ENCODE results near the gene PVALB.

Gene PVALB

DNA sequence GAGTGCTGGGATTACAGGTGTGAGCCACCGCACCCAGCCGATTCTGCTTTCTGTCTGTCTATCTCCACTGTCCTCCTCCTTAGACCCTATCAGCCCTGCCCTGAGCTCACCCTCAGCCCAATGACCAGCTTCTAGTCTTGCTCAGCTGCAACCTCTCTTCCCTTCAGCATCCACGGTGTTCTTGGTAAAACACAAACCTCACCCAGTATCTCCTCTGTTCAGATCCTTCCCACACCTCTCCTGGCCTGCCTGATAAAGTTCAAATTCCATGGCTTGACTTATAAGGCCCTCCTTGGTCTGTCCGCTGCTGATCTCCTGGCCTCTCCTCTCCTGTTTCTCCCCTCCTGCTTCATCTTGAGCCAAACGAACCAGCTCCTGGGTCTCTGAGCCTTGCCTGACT is 29.4 kb upstream of the PVALB start:
- Histone ChIP-seq H3K36me3 (ENCODE audit: control insufficient read depth in 2 of 2, insufficient read depth in 2 of 2, low read length in 2 of 2) (no peaks in the 10 kb centered on the region), H3K9ac (ENCODE audit: low read length in 2 of 2) (no peak overlapping the region), H3K4me1 (ENCODE audit: control insufficient read depth, insufficient read depth, low read length) (no peaks in the 10 kb centered on the region), H3K9me3 (ENCODE audit: control insufficient read depth in 2 of 2, low read length in 2 of 2) (no peaks in the 10 kb centered on the region), H3K27ac (ENCODE audit: low read length) (no peak overlapping the region), H3K27me3 (ENCODE audit: control insufficient read depth in 1 of 2, insufficient read depth in 2 of 2, low read length in 2 of 2) (peaks cover 7 to 29% of the 10 kb centered on the region in 2 donors), H3K4me3 (ENCODE audit: low read length in 2 of 2) (no peak overlapping the region)

DNA sequence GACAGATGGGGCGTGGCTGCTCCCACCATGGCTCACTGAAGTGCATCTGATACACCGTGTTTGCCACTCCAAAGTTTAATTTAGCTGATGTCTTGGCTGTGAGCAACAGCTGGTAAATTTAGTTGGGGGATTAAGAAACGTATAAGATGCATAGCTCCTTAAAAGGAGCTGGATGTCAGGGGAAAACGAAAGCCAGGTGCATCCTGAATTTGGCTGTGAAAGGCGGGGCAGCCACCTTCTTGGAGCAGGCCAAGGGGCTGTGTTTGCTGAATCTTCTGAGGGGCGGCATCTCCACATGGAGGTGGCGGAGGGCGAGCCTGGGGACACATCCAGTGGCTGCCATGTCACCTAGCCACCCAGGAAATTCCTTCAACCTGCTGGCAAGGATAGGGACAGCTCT is 23.3 kb upstream of the PVALB start:
- peaks cover 0 to 15% of the 10 kb centered on the region in 2 donors for H3K27me3 ChIP-seq (ENCODE audit: control insufficient read depth in 1 of 2, insufficient read depth in 2 of 2, low read length in 2 of 2)
- no peak overlapping the region for H3K9ac ChIP-seq (ENCODE audit: low read length in 2 of 2)
- no peaks in the 10 kb centered on the region for H3K36me3 ChIP-seq (ENCODE audit: control insufficient read depth in 2 of 2, insufficient read depth in 2 of 2, low read length in 2 of 2)
- H3K27ac ChIP-seq (ENCODE audit: low read length) = no peak overlapping the region
- H3K4me3 ChIP-seq (ENCODE audit: low read length in 2 of 2) = no peak overlapping the region
- H3K4me1 ChIP-seq (ENCODE audit: control insufficient read depth, insufficient read depth, low read length) = no peaks in the 10 kb centered on the region
- H3K9me3 ChIP-seq (ENCODE audit: control insufficient read depth in 2 of 2, low read length in 2 of 2) = no peaks in the 10 kb centered on the region

DNA sequence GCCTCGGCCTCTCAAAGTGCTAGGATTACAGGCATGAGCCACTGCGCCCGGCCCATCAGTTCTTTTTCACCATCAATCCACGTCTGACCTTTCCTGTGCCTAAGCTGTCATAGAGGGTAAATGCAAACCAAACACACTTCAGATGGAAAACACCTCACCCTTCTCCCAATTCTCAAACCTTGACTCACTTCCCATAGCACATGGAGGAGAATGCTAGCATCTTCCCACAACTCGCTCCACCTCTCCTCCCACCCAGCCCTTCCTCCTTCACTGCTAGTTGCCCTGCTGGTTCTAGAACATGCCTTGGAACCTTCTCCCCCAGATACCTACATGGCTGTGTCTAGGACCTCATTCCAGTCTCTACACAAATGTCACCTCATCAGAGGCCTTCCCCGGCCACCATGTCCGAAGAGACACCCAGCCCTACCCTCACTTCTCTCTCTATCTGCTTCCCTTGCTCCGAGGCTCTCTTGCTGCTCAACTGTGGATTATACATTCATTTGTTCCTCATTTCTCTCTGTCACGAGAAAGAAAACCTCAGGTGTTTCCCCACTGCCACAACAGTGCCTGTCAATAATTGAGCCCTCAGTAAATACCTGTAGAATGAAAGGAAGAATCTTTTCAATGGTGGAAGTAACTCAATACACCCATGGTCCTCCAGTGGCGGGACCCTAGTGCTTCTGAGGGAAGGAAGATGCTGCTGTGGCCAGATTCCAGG is 22.7 kb upstream of the PVALB start:
- H3K9ac ChIP-seq (ENCODE audit: low read length in 2 of 2) = no peak overlapping the region
- H3K9me3 ChIP-seq (ENCODE audit: control insufficient read depth in 2 of 2, low read length in 2 of 2) = no peaks in the 10 kb centered on the region
- peaks cover 0 to 13% of the 10 kb centered on the region in 2 donors for H3K27me3 ChIP-seq (ENCODE audit: control insufficient read depth in 1 of 2, insufficient read depth in 2 of 2, low read length in 2 of 2)

DNA sequence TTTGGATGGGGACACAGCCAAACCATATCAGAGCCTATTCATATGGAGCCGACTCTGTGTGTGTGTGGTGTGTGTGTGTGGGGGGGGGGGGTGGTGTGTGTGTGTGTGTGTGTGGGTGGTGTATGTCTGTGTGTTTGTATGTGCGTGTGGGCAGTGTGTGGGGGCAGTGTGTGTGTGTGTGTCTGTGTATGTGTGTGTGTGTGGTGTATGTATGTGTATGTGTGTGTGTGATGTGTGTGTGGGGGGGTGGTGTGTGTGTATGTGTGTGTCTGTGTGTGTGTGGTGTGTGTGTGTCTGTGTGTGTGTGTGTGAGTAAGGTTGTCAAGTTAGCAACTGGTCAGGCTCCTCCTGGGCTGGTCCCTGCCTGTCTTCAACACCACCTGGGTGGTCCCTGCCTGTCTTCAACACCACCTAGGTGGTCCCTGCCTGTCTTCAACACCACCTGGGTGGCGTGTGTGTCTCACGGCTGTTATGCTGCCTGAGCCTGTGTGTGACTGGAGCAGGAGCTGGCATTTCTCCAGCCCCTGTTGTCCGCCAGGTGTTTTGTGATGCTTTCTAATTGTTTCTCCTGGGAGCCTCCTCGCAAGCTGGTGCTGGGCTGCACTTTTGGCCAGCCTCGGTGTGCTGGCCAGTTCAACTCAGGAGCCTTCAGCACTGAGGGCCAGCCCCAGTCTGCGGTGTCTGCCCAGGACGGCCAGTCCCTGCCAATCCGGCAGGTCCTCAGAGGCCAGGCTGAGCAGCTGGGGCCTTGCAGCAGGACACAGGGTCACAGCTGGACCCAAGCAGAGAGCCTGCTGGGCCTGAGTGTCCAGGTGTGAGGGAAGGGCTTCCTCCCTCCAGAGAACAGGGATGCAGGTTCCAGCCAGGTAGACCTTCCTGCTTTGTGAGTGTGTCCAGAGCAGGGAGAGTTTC is 21.5 kb upstream of the PVALB start:
- Histone ChIP-seq H3K9me3 (ENCODE audit: control insufficient read depth in 2 of 2, low read length in 2 of 2) (peaks cover 0 to 1% of the 10 kb centered on the region in 2 donors), H3K27me3 (ENCODE audit: control insufficient read depth in 1 of 2, insufficient read depth in 2 of 2, low read length in 2 of 2) (peaks cover 0 to 7% of the 10 kb centered on the region in 2 donors), H3K36me3 (ENCODE audit: control insufficient read depth in 2 of 2, insufficient read depth in 2 of 2, low read length in 2 of 2) (no peaks in the 10 kb centered on the region), H3K4me1 (ENCODE audit: control insufficient read depth, insufficient read depth, low read length) (no peaks in the 10 kb centered on the region), H3K4me3 (ENCODE audit: low read length in 2 of 2) (no peak overlapping the region), H3K27ac (ENCODE audit: low read length) (no peak overlapping the region), H3K9ac (ENCODE audit: low read length in 2 of 2) (no peak overlapping the region)

More for the DNA sequence above, 22.7 kb upstream of the PVALB start:
- H3K36me3 ChIP-seq (ENCODE audit: control insufficient read depth in 2 of 2, insufficient read depth in 2 of 2, low read length in 2 of 2) = no peaks in the 10 kb centered on the region
- no peaks in the 10 kb centered on the region for H3K4me1 ChIP-seq (ENCODE audit: control insufficient read depth, insufficient read depth, low read length)
- no peak overlapping the region for H3K4me3 ChIP-seq (ENCODE audit: low read length in 2 of 2)
- no peak overlapping the region for H3K27ac ChIP-seq (ENCODE audit: low read length)

DNA sequence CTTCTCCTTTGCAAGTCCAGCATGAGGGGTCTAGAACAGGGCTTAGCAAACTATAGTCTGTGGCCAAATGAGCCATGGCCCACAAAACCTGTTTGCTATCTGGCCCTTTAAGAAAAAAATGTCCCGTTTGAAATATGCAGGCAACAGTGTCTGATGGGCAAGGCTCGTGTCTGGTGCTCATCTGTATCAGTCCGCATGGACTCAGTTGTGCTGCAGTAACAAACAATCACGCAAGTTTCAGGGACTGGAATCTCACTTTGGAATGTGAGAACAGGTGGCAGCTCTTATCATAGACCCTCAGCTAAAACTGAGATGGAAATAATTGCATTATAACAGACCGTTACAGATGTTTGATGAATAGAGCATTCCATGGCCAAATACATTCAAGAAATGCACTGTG is 19.1 kb upstream of the PVALB start:
- Histone ChIP-seq H3K27me3 (ENCODE audit: control insufficient read depth in 1 of 2, insufficient read depth in 2 of 2, low read length in 2 of 2) (peaks cover 0 to 7% of the 10 kb centered on the region in 2 donors), H3K27ac (ENCODE audit: low read length) (no peak overlapping the region), H3K4me3 (ENCODE audit: low read length in 2 of 2) (no peak overlapping the region), H3K9me3 (ENCODE audit: control insufficient read depth in 2 of 2, low read length in 2 of 2) (peaks cover 0 to 4% of the 10 kb centered on the region in 2 donors), H3K4me1 (ENCODE audit: control insufficient read depth, insufficient read depth, low read length) (no peaks in the 10 kb centered on the region), H3K9ac (ENCODE audit: low read length in 2 of 2) (no peak overlapping the region), H3K36me3 (ENCODE audit: control insufficient read depth in 2 of 2, insufficient read depth in 2 of 2, low read length in 2 of 2) (no peaks in the 10 kb centered on the region)

DNA sequence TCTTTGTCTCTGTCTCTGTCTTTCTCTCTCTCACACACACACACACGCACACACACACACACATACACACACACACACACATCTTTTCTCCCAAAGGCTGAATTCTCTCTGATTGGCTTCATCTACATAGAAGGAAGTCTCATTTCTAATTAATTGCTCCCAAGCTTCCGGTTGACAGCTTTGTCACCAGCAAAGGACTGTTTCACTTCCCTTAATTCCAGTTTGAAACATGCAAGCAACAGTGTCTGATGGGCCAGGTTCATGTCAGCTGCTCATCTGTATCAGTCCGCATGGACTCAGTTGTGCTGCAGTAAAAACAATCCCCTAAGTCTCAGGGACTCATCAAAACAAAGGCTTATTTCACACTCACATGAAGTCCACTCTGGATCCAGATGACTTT is 16.2 kb upstream of the PVALB start:
- Histone ChIP-seq H3K4me1 (ENCODE audit: control insufficient read depth, insufficient read depth, low read length) (no peaks in the 10 kb centered on the region), H3K36me3 (ENCODE audit: control insufficient read depth in 2 of 2, insufficient read depth in 2 of 2, low read length in 2 of 2) (no peaks in the 10 kb centered on the region), H3K9ac (ENCODE audit: low read length in 2 of 2) (no peak overlapping the region), H3K27ac (ENCODE audit: low read length) (no peak overlapping the region), H3K9me3 (ENCODE audit: control insufficient read depth in 2 of 2, low read length in 2 of 2) (peaks cover 0 to 4% of the 10 kb centered on the region in 2 donors), H3K4me3 (ENCODE audit: low read length in 2 of 2) (no peak overlapping the region), H3K27me3 (ENCODE audit: control insufficient read depth in 1 of 2, insufficient read depth in 2 of 2, low read length in 2 of 2) (peaks cover 5 to 6% of the 10 kb centered on the region in 2 donors)

DNA sequence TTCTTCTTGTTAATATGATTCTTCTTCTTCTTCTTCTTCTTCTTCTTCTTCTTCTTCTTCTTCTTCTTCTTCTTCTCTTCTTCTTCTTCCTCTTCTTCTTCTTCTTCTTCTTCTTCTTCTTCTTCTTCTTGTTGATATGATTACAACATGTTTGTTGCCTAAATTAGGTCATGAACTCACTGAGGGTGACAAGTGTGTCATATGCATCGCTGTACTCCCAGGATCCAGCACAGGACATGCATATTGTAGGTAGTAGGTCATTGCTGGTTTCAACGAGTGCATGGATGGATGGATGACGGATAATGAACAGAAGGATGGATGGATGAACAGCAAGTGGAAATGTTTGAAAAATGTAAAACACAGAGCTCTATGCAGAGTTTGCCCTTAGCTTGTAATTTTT is 14.9 kb upstream of the PVALB start:
- Histone ChIP-seq H3K36me3 (ENCODE audit: control insufficient read depth in 2 of 2, insufficient read depth in 2 of 2, low read length in 2 of 2) (no peaks in the 10 kb centered on the region), H3K4me1 (ENCODE audit: control insufficient read depth, insufficient read depth, low read length) (no peaks in the 10 kb centered on the region), H3K4me3 (ENCODE audit: low read length in 2 of 2) (no peak overlapping the region), H3K9ac (ENCODE audit: low read length in 2 of 2) (no peak overlapping the region), H3K27ac (ENCODE audit: low read length) (no peak overlapping the region), H3K9me3 (ENCODE audit: control insufficient read depth in 2 of 2, low read length in 2 of 2) (peaks cover 0 to 4% of the 10 kb centered on the region in 2 donors), H3K27me3 (ENCODE audit: control insufficient read depth in 1 of 2, insufficient read depth in 2 of 2, low read length in 2 of 2) (peaks cover 5 to 6% of the 10 kb centered on the region in 2 donors)

DNA sequence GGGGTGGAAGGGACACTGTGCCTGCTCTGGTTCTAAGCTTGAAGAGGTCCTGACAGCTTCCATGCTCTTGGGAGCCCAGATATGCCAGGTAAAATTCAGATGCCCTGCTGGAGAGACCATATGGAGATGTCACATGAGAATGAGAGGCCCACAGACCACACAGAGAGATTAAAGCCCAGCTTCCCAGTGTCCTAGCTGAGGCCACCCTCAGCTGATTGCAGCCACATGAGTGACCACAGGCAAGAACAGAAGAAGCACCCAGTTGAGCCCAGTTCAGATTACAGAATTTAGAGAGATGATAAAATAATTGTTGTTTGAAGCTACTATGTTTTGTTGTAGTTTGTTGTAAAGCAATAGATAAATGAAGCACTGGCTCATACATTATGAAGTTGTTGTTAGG is 14.4 kb upstream of the PVALB start:
- Histone ChIP-seq H3K27me3 (ENCODE audit: control insufficient read depth in 1 of 2, insufficient read depth in 2 of 2, low read length in 2 of 2) (peaks cover 5 to 6% of the 10 kb centered on the region in 2 donors), H3K4me1 (ENCODE audit: control insufficient read depth, insufficient read depth, low read length) (no peaks in the 10 kb centered on the region), H3K36me3 (ENCODE audit: control insufficient read depth in 2 of 2, insufficient read depth in 2 of 2, low read length in 2 of 2) (no peaks in the 10 kb centered on the region), H3K27ac (ENCODE audit: low read length) (no peak overlapping the region), H3K9me3 (ENCODE audit: control insufficient read depth in 2 of 2, low read length in 2 of 2) (peaks cover 0 to 4% of the 10 kb centered on the region in 2 donors), H3K4me3 (ENCODE audit: low read length in 2 of 2) (no peak overlapping the region), H3K9ac (ENCODE audit: low read length in 2 of 2) (no peak overlapping the region)

DNA sequence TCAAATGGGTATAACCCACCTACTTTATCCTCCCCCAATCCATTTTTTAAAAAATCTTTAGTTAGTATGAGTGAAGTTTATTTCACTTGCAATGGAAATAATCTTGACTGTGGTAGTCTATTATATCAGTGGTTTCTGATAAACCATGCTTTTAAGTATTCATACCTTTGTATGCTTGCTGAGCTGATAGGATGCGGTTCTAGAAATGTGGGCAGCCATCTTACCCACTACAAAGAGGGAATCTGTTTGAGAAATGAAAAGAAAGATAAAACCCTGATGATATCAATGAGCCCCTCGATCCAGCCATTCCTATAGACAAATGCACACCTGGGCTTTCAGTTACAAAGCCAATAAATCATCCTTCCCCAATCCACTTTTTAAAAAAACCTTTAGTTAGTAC is 13.8 kb upstream of the PVALB start:
- Histone ChIP-seq H3K27me3 (ENCODE audit: control insufficient read depth in 1 of 2, insufficient read depth in 2 of 2, low read length in 2 of 2) (peaks cover 5% of the 10 kb centered on the region in 2 donors), H3K4me1 (ENCODE audit: control insufficient read depth, insufficient read depth, low read length) (no peaks in the 10 kb centered on the region), H3K9ac (ENCODE audit: low read length in 2 of 2) (no peak overlapping the region), H3K9me3 (ENCODE audit: control insufficient read depth in 2 of 2, low read length in 2 of 2) (peaks cover 0 to 4% of the 10 kb centered on the region in 2 donors), H3K4me3 (ENCODE audit: low read length in 2 of 2) (no peak overlapping the region), H3K36me3 (ENCODE audit: control insufficient read depth in 2 of 2, insufficient read depth in 2 of 2, low read length in 2 of 2) (no peaks in the 10 kb centered on the region), H3K27ac (ENCODE audit: low read length) (no peak overlapping the region)

DNA sequence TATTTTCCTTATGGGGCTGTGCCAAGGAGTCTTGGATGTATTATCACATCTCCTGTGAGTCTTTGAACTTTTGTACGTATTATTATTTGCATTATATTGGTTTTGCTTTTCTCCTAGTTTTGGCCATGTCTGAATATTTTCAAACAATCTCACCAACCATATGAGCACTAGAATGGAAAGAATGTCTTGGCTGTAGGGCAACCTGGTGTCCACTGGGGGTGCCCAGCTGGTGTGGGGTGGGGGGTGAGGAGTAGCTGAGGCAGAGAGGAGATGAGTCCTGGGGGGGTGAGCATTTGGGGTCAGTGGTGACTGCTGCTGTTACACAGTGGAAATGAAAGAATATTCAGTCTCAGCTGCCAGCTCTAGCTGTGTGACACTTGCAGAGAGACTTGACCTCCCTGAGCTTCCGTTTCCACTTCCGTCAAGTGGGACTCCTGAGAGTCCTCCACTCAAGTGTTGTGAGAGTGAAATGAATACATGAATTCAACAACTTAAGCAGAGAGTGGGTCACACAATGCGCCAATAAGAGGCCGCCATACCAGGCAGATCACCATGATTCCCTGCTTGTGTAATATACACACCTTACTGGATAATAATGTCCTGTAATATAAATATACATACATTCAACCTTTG is 12.7 kb upstream of the PVALB start:
- H3K9ac ChIP-seq (ENCODE audit: low read length in 2 of 2) = no peak overlapping the region
- H3K4me3 ChIP-seq (ENCODE audit: low read length in 2 of 2) = no peak overlapping the region
- H3K27ac ChIP-seq (ENCODE audit: low read length) = no peak overlapping the region
- no peaks in the 10 kb centered on the region for H3K4me1 ChIP-seq (ENCODE audit: control insufficient read depth, insufficient read depth, low read length)
- H3K36me3 ChIP-seq (ENCODE audit: control insufficient read depth in 2 of 2, insufficient read depth in 2 of 2, low read length in 2 of 2) = no peaks in the 10 kb centered on the region
- peaks cover 5 to 6% of the 10 kb centered on the region in 2 donors for H3K27me3 ChIP-seq (ENCODE audit: control insufficient read depth in 1 of 2, insufficient read depth in 2 of 2, low read length in 2 of 2)
- peaks cover 0 to 4% of the 10 kb centered on the region in 2 donors for H3K9me3 ChIP-seq (ENCODE audit: control insufficient read depth in 2 of 2, low read length in 2 of 2)

Data from stomach smooth muscle (tissue), 2 donors.